Stimulated activated CD8-positive, alpha-beta memory T cell treated with anti-CD3 and anti-CD28 coated beads, Interleukin-7, amount 100 ng/mL, for 1 hour (primary cell): ENCODE data around the gene LRRC7.
"Not testable (repeated sequence)": the region's sequence is repeated elsewhere in the genome, so short reads cannot be mapped to it uniquely, and the experiment has no call there.

Experiments
- DNase-seq, 2 donors: peaks; one replicate each; pipeline ENCODE4 v3.0.0-alpha.2; 2020; ENCODE audit warnings: low read depth in 2 of 2

LRRC7 gene

DNA sequence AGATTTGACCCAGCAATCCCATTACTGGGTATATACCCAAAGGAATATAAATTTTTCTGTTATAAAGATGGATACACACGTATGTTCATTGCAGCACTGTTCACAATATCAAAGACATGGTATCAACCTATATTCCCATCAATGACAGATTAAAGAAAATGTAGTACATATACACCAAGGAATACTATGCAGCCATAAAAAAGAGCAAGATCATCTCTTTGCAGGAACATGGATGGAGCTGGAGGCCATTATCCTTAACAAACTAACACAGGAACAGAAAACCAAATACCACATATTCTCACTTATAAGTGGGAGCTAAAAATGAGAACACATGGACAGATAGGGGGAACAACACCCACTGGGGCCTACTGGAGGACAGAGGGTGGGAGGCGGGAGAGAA is 394.7 kb downstream of the LRRC7 start:
- not testable (repeated sequence) for DNase-seq

DNA sequence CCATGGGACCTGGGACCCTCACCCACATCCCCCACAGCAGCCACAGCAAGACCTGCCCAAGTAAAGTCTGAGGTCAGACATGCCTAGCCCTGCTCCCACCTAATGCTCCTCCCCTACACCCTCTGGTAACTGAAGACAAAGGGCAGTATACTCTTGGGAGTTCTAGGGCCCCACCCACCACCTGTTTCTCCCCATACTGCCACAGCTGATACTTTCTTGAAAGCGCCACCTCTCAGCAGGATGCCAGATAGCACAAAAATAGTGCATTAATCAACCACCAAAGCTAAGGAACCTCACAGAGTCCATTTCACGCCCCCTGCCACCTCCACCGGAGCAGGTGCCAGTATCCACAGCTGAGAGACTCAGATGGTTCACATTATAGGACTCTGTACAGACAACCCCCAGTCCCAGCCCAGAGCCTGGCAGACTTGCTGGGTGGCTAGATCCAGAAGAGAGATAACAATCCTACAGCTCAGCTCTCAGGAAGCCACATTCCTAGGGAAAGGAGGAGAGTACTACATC is 399.6 kb downstream of the LRRC7 start:
- DNase-seq = no peak

- DNase-seq = no peak
These were observed 409.2 kb downstream of the LRRC7 start for GRCh38 chr1:69976896-69977295.

DNA sequence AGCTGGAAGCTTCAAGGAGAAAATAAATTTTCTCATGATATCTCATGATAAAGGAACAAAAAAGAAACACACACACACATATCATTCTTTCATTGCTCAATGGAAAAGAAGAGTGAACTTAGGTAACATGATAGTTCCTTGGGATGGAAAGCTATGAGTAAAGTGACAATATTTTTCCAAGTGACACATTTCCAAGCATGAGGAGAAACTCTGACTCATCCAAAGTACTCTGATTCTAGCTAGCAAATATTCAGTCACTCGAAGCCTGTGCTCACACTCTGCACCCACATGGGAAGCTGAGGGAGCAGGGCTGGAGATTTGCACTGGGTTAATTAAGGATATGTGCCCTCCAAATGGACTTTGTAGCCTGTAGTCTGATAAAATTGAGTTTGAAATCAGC is 415.3 kb downstream of the LRRC7 start:
- DNase-seq = no peak

- DNase-seq = no peak
These were observed 417.7 kb downstream of the LRRC7 start for GRCh38 chr1:69985376-69985775.

GRCh38 chr1:69985901-69986439 is 418.2 kb downstream of the LRRC7 start:
- no peak for DNase-seq

GRCh38 chr1:69987881-69988280 is 420.2 kb downstream of the LRRC7 start:
- no peak for DNase-seq

- no peak for DNase-seq
These were observed 423.9 kb downstream of the LRRC7 start for GRCh38 chr1:69991644-69992043.

- no peak for DNase-seq
These were observed 424.9 kb downstream of the LRRC7 start for GRCh38 chr1:69992594-69992993.

GRCh38 chr1:69993810-69994209 is 426.1 kb downstream of the LRRC7 start:
- no peak for DNase-seq

- DNase-seq = no peak
These were observed 426.5 kb downstream of the LRRC7 start for GRCh38 chr1:69994241-69994640.

- no peak for DNase-seq
These were observed 431.1 kb downstream of the LRRC7 start for GRCh38 chr1:69998847-69999246.

- DNase-seq = no peak
These were observed 435.6 kb downstream of the LRRC7 start for GRCh38 chr1:70003211-70003908.

GRCh38 chr1:70005386-70006034 is 437.8 kb downstream of the LRRC7 start:
- DNase-seq = no peak

DNA sequence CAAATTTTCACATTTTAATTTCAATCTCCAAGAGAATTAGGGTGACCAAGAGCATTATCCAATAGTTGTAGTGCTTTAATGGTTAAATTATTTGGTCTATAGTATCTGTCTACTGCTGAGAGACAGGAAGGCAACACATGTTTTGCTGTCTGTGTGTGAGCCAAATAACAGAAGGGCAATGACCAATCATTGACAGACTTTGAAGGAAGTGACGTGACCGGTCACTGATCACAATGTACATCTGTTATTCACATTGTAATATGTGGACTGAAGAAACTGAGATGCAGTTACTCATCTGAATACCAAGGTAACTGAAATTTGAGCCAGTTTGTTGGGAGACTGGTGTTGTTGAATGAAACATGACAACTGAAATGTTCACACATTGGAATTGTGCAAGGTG is 440.9 kb downstream of the LRRC7 start:
- DNase-seq = no peak

DNA sequence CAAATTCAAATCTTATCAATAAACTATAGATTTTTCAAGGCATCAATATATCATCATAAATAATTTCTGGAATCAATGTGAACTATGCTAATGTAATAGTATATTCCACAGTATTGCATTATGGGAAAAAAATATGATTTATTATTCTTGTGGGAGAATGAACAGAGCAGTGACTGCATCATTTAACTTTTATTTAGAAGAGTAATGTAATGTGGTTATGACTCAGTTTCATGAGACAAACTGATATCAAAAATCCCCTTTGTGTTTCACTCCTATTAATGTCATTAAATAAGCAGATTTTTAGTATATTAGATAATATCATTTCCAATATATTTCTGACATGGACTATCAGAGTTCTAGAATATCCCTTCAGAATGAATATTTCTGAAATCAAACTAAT is 450.0 kb downstream of the LRRC7 start:
- no peak for DNase-seq

DNA sequence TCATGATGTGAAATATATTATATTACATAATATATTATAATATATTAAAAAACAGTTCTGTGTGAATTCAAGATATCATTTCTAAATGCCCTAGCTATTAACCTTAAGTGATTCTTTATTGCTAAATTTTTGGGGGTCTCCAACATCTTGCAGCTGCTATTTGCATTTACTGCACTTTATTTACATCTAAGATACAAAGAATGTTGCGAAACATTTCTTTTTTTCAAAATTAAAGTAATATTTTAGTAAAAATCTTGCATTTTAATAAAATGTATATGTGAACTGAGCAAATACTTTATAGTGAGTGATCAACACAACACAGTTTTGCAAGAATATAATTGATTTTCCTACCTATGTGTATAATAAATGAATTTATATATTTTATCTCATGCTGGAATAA is 456.6 kb downstream of the LRRC7 start:
- DNase-seq = no peak

- no peak for DNase-seq
These were observed 457.3 kb downstream of the LRRC7 start for GRCh38 chr1:70025052-70025451.

GRCh38 chr1:70025846-70026245 is 458.1 kb downstream of the LRRC7 start:
- no peak for DNase-seq

DNA sequence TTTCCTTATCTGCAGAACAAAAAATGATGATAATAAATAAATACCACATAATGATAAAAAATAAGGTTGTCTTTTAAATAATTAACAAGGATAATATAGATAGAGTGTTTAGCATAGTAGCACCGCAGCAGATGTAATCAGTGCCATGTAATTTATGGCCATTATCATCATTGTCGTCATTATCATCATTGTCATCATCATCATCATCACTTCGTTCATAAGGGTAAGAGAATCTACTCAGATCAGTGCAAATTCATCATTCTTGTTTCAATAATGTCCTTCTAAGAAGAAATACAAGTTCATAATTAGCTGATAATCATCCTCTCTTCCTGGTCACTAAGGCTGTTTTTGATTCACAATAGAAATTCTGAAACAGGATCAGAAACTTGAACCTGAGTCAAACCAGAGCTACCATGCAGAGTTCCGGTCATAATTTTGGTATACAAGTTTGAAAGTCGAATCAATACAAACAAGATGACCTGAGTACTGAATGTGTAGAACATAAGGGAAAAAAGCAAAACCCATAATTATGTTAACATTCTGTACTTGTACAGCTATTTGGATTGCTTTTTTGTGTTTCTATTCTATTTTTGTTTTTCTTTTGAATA is 465.6 kb downstream of the LRRC7 start:
- DNase-seq = no peak

DNA sequence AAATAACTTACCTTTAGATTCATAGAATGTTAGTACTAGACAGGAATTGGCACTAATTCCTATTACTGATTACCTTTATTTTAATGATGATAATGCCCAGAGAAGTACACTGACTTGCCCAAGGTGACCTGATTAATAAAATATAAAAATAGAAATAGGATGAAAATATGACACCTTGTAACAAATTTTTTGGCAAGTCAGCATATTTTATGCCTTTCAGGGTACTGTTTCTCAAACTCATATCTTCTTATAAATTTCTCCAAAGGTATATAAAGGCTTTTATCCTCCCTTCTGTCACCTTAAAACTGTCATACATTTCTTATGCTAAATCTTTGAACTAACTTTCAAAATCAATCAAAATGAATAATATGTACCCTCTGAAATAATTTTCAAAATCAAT is 466.2 kb downstream of the LRRC7 start:
- DNase-seq = no peak

DNA sequence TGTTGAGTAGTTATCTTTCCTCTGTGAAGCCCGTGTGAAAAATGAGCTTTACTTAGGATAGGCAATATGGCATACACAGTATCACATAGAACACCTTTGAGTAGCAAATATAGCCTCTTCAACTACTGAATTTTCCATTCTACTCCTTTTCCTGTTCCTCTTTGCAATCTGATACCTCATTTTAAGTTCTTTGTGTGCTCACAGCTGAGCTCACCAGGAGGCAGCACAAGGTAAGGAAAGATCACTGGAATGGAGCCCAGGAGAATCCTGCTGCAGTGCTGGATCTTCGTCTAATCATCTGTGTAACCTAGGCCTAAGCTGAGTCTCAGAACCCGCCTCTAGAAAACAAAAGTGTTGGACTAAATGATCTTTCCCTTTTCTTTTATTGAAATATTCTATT is 466.7 kb downstream of the LRRC7 start:
- DNase-seq = no peak

DNA sequence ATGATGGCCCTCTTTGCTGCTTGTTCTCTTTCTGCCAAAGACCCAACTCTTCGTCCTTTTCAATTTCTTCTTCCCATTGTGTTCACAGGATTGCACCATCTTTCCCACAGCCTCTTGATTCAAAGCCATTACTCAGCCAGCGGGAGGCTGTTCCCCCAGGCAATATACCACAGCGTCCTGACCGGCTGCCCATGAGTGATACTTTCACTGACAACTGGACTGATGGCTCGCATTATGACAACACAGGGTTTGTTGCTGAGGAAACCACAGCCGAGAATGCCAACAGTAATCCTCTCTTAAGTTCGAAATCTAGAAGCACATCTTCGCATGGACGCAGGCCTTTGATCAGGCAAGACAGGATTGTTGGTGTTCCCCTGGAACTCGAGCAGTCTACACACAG is 470.3 kb downstream of the LRRC7 start:
- DNase-seq = no peak
